Gastrocnemius medialis (tissue), 4 donors: ENCODE data around the gene KATNB1. TPM values are rescaled to one million over a fixed set of nuclear protein-coding genes. Genes with fewer than 3 reads are reported as not detected.

Source experiments
- ATAC-seq, 2 donors: fragments of 150-250 bp; one replicate each; pipeline ENCODE4 v1.9.1; 2016
- DNase-seq, 2 donors: peaks; one replicate each; pipeline ENCODE4 v3.0.0-alpha.2; 2019
- H3K27ac ChIP-seq, 4 donors: fragments of 200-600 bp; sonication (generic); 1 replicate in 1 of 4; 2 replicates in 3 of 4; pipeline ENCODE4 v1.5.1; 2016 to 2018; ENCODE audit warnings: mild to moderate bottlenecking in 2 of 4, moderate library complexity in 1 of 4
- H3K27me3 ChIP-seq, 3 donors: fragments of 200-600 bp; sonication (generic) in 2 of 3; 1 replicate in 1 of 3; 2 replicates in 2 of 3; pipeline versions ENCODE4 v1.5.1 to v1.6.0; 2016 to 2019; ENCODE audit warnings: mild to moderate bottlenecking in 1 of 3, moderate library complexity in 1 of 3
- H3K36me3 ChIP-seq, 2 donors: fragments of 200-600 bp; sonication (generic) in 1 of 2; one replicate each; pipeline ENCODE4 v1.5.1; 2017 to 2018
- H3K4me1 ChIP-seq, 2 donors: fragments of 200-600 bp; sonication (generic) in 1 of 2; one replicate each; pipeline ENCODE4 v1.5.1; 2016 to 2017; ENCODE audit warnings: mild to moderate bottlenecking in 2 of 2
- H3K4me3 ChIP-seq, 4 donors: fragments of 200-600 bp; sonication (generic) in 3 of 4; 1 replicate in 1 of 4; 2 replicates in 3 of 4; pipeline ENCODE4 v1.5.1; 2016 to 2019; ENCODE audit warnings: mild to moderate bottlenecking in 2 of 4
- H3K9me3 ChIP-seq, 3 donors: fragments of 200-600 bp; sonication (generic) in 2 of 3; 1 replicate in 1 of 3; 2 replicates in 2 of 3; pipeline ENCODE4 v1.5.1; 2016 to 2019
- CTCF ChIP-seq, 5 experiments: fragments of 450-650 bp in 3 of 5; fragments of 200-600 bp in 2 of 5; sonication (generic) in 2 of 5; IDR thresholded peaks in 4 of 5; conservative IDR thresholded peaks in 1 of 5; 1 replicate in 4 of 5; 2 replicates in 1 of 5; pipeline ENCODE4 v1.5.1; 2016 to 2019; ENCODE audit warnings: antibody characterized with exemption in 5 of 5, mild to moderate bottlenecking in 3 of 5, moderate library complexity in 3 of 5
- POLR2A ChIP-seq, 2 donors: fragments of 450-650 bp; IDR thresholded peaks; one replicate each; pipeline ENCODE4 v1.6.1; 2017; ENCODE audit warnings: antibody characterized with exemption in 2 of 2, mild to moderate bottlenecking in 2 of 2, moderate library complexity in 2 of 2
- in situ Hi-C, 4 donors: fragments of 200-750 bp; cut with MboI; loops; one replicate each; pipeline versions ENCODE4 v1.15.0 to v1.8.0; 2017; ENCODE audit warnings: low sequenced_read_pairs in 4 of 4
- intact Hi-C: fragments of 100-400 bp; cut with DNase I; formaldehyde crosslinking; loops from one replicate; pipeline ENCODE4 v1.15.1; 2023; ENCODE audit warnings: low total_unique reads
- total RNA-seq, 4 donors: library from RNA; depleted of rRNA; stranded (reverse); fragments of >200 nt; gene quantifications; one replicate each; pipeline versions ENCODE4 v1.1.0 to v1.2.3, GENCODE V29; 2016

KATNB1 gene
- total RNA-seq, 4 donors from 2014 or later = 10.7 to 18.0 (median 14.2) TPM

- ATAC-seq = no peak
- TF ChIP-seq CTCF (IDR thresholded peaks at IDR 0.05 in 4 of 5, conservative IDR thresholded peaks at IDR 0.05 in 1 of 5) = no peak
- TF ChIP-seq POLR2A (IDR thresholded peaks at IDR 0.05) = no peak
- intact Hi-C loops = no loop called here
- H3K27ac ChIP-seq = no peak overlapping the region
- H3K4me1 ChIP-seq = no peaks in the 10 kb centered on the region
- DNase-seq = no peak
- H3K27me3 ChIP-seq = no peaks in the 10 kb centered on the region
- in situ Hi-C loops = loop anchor here in 2 of 4 donors (10.0 to 25.0 kb wide), 2 partner anchors 254 to 261 kb away; partner anchors contain the start of genes USB1 (in 2 of the 2) and ZNF319 (in 2 of the 2)
- no peak overlapping the region for H3K4me3 ChIP-seq
- H3K9me3 ChIP-seq = no peaks in the 10 kb centered on the region
- H3K36me3 ChIP-seq = peaks cover 0 to 16% of the 10 kb centered on the region in 2 donors
These were observed 15.4 kb downstream of the KATNB1 start for GRCh38 chr16:57750796-57751538.

GRCh38 chr16:57751539-57752202, 16.1 kb downstream of the KATNB1 start:
- in situ Hi-C loops (loop anchor here in 2 of 4 donors (10.0 to 25.0 kb wide), 2 partner anchors 253 to 261 kb away; partner anchors contain the start of genes USB1 (in 2 of the 2) and ZNF319 (in 2 of the 2)), intact Hi-C loops (no loop called here)
- no peaks in the 10 kb centered on the region for H3K27me3 ChIP-seq
- H3K27ac ChIP-seq = no peak overlapping the region
- ATAC-seq (no peak), DNase-seq (no peak)
- no peaks in the 10 kb centered on the region for H3K9me3 ChIP-seq
- H3K4me1 ChIP-seq = no peaks in the 10 kb centered on the region
- peaks cover 0 to 20% of the 10 kb centered on the region in 2 donors for H3K36me3 ChIP-seq
- no peak for TF ChIP-seq CTCF (IDR thresholded peaks at IDR 0.05 in 4 of 5, conservative IDR thresholded peaks at IDR 0.05 in 1 of 5)
- no peak overlapping the region for H3K4me3 ChIP-seq

GRCh38 chr16:57752203-57752580, 16.6 kb downstream of the KATNB1 start:
- in situ Hi-C loops (loop anchor here in 2 of 4 donors (10.0 to 25.0 kb wide), 2 partner anchors 253 to 260 kb away; partner anchors contain the start of genes USB1 (in 2 of the 2) and ZNF319 (in 2 of the 2)), intact Hi-C loops (no loop called here)
- no peak for DNase-seq
- Histone ChIP-seq H3K9me3 (no peaks in the 10 kb centered on the region), H3K27me3 (no peaks in the 10 kb centered on the region), H3K36me3 (peaks cover 0 to 20% of the 10 kb centered on the region in 2 donors), H3K4me1 (no peaks in the 10 kb centered on the region), H3K4me3 (no peak overlapping the region), H3K27ac (no peak overlapping the region)
- ATAC-seq = no peak
- TF ChIP-seq CTCF (IDR thresholded peaks at IDR 0.05 in 4 of 5, conservative IDR thresholded peaks at IDR 0.05 in 1 of 5) (no peak), POLR2A (IDR thresholded peaks at IDR 0.05) (no peak)

- no peaks in the 10 kb centered on the region for H3K27me3 ChIP-seq
- no peaks in the 10 kb centered on the region for H3K9me3 ChIP-seq
- TF ChIP-seq CTCF (IDR thresholded peaks at IDR 0.05 in 4 of 5, conservative IDR thresholded peaks at IDR 0.05 in 1 of 5) (no peak), POLR2A (IDR thresholded peaks at IDR 0.05) (no peak)
- no peaks in the 10 kb centered on the region for H3K4me1 ChIP-seq
- H3K27ac ChIP-seq = no peak overlapping the region
- peaks cover 0 to 20% of the 10 kb centered on the region in 2 donors for H3K36me3 ChIP-seq
- DNase-seq = no peak
- no peak for ATAC-seq
- in situ Hi-C loops (loop anchor here in 2 of 4 donors (10.0 to 25.0 kb wide), 2 partner anchors 252 to 259 kb away; partner anchors contain the start of genes USB1 (in 2 of the 2) and ZNF319 (in 2 of the 2)), intact Hi-C loops (no loop called here)
- no peak overlapping the region for H3K4me3 ChIP-seq
These were observed 17.2 kb downstream of the KATNB1 start for GRCh38 chr16:57752581-57753447.
